ENCODE data around the gene ACTL7A.
A peak's percentile ranks its signal among the peaks of the same experiment; 100 is the strongest.
"Not testable (repeated sequence)": the region's sequence is repeated elsewhere in the genome, so short reads cannot be mapped to it uniquely, and the experiment has no call there.

The ACTL7A gene, protein sequence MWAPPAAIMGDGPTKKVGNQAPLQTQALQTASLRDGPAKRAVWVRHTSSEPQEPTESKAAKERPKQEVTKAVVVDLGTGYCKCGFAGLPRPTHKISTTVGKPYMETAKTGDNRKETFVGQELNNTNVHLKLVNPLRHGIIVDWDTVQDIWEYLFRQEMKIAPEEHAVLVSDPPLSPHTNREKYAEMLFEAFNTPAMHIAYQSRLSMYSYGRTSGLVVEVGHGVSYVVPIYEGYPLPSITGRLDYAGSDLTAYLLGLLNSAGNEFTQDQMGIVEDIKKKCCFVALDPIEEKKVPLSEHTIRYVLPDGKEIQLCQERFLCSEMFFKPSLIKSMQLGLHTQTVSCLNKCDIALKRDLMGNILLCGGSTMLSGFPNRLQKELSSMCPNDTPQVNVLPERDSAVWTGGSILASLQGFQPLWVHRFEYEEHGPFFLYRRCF

DNA sequence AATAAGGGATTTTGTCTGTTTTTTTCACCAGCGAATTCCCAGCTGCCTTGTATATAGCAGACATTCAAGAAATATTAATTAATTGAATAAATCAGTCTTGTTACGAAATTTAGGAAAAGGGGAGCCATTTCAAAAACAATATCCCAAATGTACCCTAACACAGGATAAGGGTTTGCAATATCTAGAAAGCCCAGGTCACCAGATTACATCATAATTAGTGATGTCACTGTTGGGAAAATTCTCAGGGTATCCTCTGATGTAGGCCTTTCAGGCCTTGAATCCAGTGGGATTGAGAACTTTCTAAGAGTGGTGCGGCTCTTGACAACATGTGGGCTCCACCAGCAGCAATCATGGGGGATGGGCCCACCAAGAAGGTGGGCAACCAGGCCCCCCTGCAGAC lies at the start of gene ACTL7A:
TSS of gene ACTL7A (plus strand) at position 270 of the 400 bp plus-strand sequence. CDS start at position 327, 57 bp downstream.
- no peak for DNase-seq

DNA sequence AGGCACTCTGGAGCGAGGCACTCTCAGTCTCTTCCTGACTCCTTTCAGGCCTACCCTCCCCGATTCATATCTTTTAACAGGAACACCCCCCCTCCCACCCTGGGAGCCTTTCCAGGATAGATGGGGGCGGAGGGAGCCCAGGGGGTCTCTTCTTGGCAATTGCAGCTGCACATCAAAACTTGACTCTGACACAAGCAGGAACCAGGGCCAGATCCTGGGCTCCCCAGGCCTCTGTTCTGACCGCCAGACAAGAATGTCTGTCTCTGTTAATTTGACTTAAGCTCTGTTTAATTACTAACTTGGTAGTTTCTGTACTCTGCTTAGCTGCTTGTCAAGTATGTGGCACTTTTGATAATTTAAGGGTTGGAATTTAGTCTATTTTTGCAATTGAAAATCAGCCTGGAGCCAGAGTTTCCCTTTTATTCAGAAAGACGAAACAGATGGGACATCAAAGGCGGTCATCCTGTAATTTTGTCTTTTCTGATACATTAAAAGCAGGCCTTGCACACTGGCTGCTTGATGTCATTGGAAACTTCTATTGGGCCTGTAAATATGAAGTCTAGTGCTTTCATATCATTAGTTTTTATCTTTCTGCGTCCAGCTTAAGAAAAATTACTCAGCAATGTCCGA lies 49.6 kb upstream of the ACTL7A start:
- no peak for DNase-seq

DNA sequence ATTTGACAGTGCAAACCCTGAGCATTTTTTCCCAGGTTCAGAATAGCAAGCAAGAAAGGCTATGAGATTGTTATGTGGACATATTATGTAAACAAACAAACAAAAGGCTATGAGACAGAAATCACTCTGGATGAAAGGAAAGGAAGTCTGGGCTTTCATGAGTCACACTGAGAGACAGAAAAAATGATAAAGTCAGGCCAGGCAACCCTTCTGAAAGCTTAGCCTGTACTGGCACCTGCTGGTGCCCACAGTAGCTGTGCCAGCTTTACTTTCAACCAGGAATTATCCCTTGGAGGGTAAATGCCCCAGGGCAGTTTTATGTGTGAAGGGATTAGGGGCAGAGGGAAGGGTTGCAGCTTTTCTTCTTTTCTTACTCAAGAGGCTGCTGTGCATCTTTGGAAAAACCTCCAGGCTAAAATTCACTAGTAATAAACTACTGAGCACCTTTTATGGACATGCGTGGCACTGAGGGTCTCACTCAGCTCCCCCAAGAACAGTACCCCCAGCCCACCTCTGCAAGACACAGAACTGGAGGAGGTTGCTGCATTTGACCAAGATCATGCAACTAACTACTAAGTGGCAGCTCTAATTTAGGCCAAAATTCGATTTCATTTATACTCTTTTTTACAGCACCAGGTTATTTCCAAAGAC lies 48.0 kb upstream of the ACTL7A start:
- DNase-seq = no peak

DNA sequence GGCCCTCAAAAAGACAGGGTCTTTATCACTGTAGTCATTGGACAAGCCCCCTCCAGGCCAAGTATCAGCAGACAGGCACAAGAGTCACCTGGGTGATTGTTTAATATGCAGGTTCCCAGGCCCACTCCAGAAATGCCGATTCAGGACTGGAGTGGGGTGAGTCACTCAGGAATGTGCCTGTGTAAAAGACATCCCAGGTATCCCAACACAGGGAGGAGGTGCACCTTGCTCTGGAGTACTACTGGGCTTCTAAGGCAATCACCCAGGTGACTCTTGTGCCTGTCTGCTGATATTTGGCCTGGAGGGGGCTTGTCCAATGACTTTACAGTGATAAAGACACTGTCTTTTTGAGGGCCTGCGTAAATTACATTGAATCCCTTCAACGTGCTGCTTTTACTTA lies 46.9 kb upstream of the ACTL7A start:
- DNase-seq = no peak

DNA sequence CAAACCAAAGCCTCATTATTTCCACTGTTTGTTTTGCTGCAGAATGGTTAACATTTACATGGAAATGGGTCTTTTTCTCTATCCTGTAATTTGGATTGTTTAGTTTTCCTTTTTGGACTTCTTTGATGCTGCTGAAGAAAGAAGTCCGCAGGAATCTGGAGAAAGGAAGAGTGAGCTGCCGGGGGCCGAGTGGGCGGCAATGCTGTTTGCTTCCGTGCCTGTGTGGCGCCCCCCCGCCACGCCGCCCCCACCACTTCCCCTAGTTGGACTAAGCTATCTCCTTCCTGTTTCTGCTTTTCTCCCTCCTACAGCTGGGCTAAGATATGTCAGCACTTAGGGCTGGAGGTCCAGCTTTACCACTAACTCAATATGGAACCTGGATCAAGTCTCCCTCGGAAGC lies 46.0 kb upstream of the ACTL7A start:
- no peak for DNase-seq

DNA sequence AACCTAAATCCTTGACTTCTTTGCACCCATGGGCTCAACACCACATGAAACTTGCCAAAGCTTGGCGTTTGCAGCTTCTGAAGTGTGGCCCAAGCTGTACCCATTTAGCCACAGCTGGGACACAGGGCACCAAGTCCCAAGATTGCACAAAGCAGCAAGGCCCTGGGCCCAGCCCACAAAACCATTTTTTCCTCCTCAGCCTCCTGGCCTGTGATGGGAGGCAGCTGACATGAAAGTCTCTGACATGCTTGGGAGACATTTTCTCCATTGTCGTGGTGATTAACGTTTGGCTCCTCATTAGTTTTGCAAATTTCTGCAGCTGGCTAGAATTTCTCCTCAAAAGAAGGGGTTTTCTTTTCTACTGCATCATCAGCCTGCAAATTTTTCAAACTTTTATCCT lies 38.2 kb upstream of the ACTL7A start:
- no peak for DNase-seq

DNA sequence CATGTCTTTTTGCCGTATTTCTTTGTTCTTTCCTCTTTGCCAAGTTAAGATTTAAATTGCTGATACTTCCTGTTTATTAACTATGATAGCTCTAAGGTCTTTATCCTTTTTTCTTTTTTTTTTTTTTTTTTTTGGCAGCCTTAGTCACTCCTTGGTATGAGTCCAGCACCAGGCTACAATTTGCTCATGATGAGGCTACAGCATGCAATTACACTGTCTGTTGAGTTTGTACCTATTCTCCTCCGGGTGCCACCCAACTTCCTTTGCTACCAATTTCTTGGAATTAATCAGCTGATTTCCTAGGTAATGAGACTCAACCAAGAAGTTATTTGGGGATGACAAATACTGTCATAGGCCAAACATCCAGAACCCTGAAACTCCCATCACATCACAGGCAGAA lies 31.8 kb upstream of the ACTL7A start:
- no peak for DNase-seq

DNA sequence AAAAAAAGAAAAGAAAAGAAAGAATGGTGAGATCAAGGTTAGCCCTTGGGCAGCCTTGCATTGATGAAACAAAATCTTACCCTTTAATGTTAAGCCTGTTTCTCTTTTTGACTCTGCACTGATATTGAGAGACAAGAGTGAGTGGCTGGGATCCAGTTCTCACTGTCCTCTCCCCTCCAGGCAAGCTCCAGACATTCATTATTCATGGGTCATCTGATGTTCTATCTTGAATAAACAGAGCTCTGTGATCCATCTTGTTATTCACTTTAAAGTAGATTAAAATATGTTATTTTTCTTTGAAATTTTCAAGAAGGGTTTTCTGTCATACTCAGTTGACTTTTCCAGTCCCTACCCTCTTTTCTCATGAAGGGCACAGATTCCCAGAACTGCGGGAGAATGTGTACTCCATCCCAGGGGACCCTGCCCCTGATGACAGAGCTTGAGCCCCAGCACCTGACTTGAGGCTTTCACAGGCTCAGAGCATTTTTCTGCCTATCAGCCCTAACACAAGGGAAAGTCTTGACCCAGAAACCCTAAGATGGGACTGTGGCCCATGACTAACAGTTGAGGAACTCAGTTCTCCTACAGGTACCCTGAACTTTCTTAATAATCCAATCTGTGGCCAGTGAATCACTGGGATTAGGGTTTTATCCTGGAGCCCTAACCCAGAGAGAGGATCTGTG lies 30.4 kb upstream of the ACTL7A start:
- DNase-seq = no peak

DNA sequence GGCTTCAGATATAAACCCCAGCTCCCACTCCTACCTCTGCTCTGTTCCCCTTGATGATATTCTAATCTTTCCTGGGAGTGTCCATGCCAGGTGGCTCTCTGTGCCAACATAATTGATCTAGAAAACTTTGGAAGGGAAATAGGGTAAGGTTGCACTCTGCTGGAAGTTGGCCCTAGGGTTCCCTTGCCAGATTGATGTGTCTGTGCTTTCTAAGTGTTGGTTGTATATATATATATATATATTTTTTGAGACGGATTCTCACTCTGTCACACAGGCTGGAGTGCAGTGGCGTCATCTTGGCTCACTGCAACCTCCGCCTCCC lies 29.9 kb upstream of the ACTL7A start:
- DNase-seq = no peak

DNA sequence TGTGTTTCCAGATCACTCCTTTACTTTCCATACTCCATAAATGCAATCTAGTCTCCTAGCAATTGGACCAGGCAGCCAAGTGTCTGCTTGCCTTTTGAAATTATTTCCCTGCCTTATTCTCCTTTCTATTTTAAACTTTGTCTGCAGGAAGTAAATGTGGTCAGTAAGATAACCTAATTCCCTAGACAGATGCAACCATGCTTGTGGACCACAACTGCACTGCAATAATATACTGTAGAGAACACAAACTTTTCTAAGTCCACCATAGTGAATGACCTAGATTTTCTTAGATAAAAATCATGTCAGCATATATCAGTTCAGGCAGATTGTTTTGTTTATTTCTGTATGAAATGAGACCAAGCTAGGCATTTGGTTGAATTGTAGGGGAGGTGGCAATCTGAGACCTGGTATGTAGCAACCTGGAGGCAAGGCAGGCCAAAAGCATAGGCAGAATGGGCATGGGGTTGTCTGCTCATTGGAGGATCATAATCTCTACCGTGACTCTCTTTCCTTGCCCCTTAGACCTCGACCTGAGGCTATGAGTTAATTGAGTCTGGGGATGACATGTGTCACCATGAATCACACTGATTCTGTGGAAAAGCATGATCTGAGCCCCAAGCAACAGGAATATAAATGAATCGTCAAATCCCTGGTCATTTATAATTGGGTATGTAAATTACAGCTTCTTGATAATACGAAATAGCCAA lies 27.0 kb upstream of the ACTL7A start:
- peak; percentile 37 for DNase-seq

DNA sequence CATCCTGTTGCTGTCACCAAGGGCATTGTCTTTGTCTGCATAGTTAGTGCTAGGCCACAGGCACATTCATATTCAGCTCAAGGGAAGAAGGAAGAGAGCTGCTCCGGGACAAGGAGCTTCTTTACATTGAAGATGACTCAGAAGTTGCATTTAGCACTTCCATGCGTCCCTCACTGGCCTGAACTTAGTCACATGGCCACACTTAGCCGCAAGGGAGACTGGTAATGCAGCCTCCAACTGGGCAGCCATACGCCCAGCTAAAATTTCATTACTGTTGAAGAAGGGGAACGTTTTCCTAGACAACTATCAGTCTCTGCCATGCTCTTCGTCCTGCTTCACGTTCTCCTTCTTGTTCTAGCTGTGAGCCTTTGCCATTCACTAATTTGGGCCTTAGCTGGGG lies 26.2 kb upstream of the ACTL7A start:
- DNase-seq = no peak

DNA sequence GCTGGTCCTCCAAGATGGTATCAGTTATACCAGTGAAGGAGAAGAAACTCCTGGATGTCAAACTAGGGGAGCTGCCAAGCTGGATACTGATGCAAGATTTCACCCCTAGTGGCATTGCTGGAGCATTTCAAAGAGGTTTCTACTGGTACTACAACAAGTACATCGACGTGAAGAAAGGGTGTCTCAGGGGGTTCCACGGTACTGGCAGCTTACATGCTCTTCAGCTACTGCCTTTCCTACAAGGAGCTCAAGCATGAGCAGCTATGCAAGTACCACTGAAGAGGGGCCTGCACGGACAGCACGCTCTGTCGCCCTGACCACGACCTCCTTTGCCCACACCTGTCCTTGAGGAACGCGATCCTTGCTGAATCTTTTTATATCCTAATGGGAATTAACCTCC lies 25.7 kb upstream of the ACTL7A start:
- DNase-seq = no peak

DNA sequence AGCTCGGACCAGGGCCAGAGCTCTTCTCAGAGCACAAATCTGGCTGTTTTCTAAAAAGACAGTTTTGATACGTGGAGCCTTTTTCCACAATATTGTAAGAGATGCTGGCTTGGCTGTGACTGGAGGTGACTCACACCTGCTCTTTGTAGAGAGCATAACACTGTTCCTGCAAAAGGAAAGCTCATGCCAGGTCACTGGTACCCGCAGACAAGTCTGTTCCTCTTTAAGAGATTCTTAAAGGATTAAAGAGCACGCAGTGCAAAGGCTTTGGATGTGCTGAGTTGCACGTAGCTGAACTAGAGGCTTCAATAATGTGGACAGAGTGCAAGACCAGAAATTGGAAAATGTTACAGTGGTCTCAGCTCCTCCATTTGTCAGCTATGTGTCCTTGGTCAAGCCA lies 25.3 kb upstream of the ACTL7A start:
- no peak for DNase-seq

DNA sequence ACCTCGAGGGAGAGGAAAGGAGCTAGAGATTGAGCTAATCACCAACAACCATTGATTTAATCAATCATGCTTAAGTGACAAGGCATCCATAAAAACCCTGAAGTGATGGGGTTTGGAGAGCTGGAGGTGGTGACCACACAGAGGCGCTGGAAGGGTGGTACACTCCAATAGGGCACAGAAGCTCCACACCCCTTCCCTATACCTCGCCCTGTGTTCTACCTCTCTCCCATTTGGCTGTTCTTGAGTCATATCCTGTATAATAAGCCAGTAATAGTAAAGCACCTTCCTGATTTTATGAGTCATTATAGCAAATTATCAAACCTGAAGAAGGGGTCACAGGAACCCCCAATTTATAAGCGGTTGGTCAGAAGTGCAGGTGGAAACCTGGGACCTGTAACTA lies 24.5 kb upstream of the ACTL7A start:
- no peak for DNase-seq

DNA sequence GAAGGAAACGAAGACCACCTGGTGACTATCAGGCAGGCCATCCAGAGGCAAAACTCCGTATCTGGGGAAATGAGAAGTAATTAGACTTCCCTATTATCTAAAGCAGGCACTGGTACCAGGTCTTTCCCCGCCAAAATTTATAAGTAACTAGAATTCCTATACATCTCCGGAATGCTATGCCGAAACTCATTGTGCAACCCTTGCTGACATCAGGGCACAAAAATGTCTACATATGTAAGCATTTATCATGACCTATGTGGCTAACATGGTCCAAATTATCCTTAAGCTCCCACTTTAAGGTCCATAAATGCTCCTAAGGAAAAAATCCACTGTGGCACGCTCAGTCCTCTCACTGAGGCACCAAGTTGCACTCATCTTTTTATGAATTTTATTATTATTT lies 24.0 kb upstream of the ACTL7A start:
- DNase-seq = no peak

DNA sequence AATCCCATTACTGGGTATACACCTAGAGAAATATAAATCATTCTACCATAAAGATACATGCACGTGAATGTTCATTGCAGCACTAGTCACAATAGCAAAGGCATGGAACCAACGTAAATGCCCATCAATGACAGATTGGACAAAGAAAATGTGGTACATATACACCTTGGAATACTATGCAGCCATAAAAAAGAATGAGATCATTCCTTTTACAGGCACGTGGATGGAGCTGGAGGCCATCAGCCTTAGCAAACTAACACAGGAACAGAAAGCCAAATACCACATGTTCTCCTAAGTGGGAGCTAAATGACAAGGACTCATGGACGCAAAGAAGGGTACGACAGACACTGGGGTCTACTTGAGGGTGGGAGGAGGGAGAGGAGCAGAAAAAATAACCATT lies 22.5 kb upstream of the ACTL7A start:
- not testable (repeated sequence) for DNase-seq

DNA sequence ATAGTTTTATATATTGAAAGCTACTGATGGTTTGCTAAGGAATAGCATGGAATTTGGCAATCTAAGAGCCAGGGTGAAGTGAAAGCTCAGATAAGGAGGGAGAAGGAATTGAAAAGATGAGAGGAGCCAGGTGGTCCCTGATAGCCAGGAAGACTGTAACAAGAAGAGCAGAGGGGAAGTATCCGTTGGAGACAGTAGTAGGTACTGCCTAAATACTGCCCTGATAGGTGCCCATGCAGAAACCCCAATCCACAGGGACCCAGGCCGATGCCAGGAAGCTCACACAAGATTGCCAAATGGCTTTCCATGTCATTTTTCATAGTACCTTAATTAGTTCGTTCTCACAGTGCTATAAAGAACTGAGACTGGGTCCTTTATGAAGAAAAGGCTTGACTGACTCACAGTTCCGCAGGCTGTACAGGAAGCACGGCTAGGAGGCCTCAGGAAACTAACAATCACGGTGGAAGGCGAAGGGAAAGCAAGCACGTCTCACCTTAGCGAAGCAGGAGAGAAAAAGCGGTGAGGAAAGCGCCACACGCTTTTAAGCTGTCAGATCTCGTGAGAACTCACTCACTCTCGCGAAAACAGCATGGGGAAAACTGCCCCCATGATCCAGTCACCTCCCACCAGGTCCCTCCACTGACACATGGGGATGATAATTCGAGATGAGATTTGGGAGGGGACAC lies 19.3 kb upstream of the ACTL7A start:
- DNase-seq = no peak

DNA sequence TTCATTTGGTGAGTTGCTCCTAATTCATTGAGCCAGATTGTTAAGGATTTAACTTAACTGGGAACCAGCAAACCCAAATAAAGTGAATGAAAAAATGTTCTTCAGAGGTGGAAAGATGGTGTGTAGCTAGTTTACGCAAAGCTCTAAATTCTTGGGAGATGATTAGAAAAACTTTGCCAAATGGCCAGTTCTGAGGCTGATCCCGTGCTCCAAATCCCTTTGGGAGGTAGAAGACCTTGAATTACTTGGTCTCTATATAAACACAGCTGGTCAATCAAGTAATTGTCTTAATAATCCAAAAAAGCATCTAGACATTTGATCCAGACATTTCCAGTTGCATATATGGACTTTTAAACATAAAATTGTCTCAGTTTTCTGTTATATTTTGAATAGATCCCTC lies 17.7 kb upstream of the ACTL7A start:
- DNase-seq = no peak

DNA sequence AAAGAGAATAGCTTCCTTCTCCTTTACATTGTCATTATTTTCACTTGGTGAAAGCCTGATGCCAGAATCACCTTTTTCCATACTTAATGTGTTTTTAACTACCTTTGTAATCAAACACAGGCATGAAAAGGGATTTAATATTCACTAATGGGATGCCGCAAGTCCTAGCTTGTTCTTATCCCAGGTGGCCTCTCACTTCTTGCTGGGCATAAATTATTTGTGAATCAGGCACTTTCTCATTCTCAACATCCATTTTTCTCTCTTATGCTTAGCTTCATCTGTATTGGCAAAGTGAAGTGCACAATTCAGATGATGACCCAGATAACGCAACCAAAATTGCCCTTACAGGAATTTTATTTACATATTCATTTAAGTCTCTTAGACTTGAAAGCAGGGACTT lies 17.2 kb upstream of the ACTL7A start:
- no peak for DNase-seq

DNA sequence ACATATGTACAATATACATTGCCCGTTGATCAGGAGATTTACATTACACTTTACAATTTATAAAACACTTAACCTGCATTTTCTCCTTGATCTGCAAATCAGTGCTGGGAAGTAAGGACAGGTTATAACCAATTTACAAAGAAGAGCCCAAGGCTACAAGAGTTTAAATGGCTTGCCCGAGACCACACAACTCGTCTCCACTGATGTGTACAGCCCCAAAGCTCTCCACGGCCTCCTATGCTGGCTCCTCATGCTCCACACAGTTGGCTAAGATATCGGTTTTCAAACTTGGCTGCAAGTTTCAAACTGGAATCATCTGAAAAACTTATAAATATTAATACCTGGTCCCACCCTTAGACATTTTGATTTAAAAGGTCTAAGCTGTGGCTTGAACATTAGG lies 16.6 kb upstream of the ACTL7A start:
- no peak for DNase-seq

DNA sequence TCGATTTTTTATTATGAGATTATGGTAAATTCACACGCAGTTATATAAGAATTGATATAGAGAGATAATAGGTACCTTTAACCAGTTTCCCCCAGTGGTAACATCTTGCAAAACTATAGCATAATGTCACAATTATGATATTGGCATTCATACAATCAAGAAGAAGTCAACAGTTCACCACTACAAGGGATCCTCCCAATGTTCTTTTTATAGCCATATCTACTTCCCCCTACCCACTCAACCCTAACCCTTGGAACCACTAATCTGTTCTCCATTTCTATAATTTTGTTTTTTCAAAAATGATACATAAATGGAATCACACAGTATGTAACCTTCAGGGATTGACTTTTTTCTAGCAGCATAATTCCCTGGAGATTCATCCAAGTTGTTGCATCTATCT lies 16.1 kb upstream of the ACTL7A start:
- no peak for DNase-seq

DNA sequence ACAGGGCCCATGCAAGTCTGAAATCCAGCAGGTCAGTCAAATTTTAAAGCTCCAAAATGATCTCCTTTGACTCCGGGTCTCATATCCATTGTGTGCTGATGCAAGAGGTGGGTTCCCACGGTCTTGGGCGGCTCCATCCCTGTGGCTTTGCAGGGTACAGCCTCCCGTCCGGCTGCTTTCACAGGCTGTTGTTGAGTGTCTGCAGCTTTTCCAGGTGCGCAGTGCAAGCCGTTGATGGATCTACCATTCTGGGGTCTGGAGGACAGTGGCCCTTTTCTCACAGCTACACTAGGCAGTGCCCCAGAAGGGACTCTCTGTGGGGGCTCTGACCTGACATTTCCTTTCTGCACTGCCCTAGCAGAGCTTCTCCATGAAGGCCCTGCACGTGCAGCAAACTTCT lies 13.8 kb upstream of the ACTL7A start:
- not testable (repeated sequence) for DNase-seq

Data from GF-D8 (cell line).